HPDE6-E6E7 (cell line): ENCODE measurements around the gene TMCC1.

Experiments used
- DNase-seq: peaks from one replicate; pipeline ENCODE4 v3.0.0; 2011; ENCODE audit warnings: missing footprints; ENCODE audit errors: extremely low spot score

Gene TMCC1

GRCh38 chr3:129623447-129624118 is 269.9 kb downstream of the TMCC1 start:
- DNase-seq: no peak

GRCh38 chr3:129622933-129623332 is 270.6 kb downstream of the TMCC1 start:
- no peak for DNase-seq

DNA sequence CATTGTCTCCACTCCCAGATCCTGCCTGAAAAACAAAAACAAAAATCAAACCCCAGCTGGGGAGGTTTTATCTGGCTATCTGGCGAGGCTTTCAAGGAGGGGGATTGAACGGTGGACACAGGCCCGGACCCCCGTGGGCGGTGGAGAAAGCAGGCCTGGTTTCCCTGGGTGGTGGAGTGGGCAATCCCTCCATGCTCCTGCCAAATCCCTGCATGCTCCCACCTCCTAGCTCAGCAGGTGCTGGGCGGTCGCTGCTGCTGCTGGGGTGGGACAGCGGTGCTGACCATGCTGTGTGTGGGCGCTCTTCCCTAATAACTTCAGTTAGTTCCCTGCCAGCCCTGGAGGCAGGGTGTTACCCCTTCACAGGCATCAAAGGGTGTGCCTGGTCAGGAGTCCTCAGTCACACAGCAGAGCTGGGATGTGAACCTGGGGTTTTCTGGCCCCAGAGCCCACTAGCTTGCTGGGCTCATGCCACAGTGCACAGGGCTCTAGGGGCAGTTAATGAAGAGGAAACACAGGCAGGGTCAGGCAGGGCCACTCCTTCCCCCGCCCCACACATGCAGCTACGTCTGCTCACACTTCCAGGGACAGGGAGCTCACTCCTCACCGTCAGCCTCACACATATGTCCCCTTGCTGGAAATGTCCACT is 271.2 kb downstream of the TMCC1 start:
- DNase-seq: no peak

- no peak for DNase-seq
Measured at GRCh38 chr3:129621626-129622225, 271.8 kb downstream of the TMCC1 start.

GRCh38 chr3:129620828-129621559 is 272.5 kb downstream of the TMCC1 start:
- DNase-seq: no peak

DNA sequence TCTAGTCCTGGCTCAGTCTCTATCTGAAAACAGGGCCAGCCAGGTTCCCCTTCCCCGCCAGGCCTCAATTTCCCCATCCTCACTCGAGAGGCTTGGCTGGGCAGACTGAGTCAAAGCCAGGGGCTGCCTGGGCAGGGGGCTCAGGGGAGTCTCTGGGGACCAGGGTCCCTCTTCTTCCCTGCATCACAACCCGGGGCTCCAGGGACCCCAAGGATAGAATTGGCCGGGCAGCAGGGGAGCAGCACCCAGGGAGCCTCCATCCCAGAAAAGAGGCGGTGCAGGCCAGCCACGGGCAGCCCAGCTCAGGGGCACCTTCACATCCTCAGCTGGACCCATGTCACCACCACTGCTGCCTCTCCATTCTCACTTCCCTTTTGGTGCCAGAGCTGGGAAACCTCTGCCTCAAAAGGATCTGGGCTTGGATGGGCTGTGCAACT is 273.8 kb downstream of the TMCC1 start:
- no peak for DNase-seq

GRCh38 chr3:129618901-129619671 is 274.4 kb downstream of the TMCC1 start:
- DNase-seq: no peak

DNA sequence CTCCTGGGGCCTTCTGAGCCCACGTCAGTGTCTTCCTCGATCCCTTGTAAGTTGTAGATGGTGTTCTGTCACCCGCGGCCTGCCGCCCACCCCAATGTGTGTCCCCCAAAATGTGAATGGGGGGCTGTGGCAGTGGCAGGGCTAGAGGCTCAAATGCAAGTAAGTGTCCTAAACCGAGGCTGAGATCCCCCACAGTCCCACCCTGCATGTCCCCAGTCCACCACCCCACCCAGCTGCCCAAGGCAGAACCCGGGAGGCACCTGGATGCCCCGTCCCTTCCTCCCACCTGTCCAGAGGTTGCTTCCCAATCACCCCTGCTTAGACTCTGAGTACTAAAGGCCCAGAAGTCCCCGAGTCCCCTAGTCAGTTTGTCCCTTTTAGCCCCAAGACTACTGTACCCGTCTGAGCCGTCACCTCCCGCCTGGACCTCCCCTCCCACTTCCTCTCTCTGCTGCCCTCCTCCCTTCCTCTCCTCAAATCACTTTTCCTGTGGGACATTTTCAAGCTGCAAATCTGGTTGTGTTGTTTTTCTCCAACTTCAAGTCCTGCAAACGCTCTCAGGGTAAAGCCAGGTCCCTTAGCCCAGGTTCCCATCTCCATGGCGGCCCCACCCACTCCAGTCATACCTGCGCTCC is 275.2 kb downstream of the TMCC1 start:
- DNase-seq: no peak

GRCh38 chr3:129617381-129618185 is 275.9 kb downstream of the TMCC1 start:
- no peak for DNase-seq

- no peak for DNase-seq
Measured at GRCh38 chr3:129616713-129617112, 276.8 kb downstream of the TMCC1 start.

DNA sequence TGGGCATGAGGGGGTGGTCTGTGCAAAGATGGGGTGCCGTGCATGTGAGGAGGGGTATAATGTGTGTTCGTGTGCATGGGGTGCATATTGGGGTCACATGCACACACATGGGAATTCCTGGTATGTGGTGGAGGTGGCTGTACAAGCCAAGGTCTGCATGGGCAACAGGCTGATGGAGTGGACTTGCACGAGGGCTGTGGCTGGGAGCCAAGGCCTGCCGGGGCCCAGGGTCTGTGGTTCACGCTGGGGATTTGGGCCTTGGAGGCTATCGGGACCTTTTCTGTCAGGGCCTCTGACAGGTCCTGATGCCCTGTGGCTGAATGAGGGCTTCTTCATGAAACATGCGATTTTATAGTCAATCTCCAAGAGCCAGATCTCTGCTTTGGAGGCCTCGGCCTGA is 277.2 kb downstream of the TMCC1 start:
- no peak for DNase-seq

- DNase-seq: no peak
Measured at GRCh38 chr3:129615751-129616281, 277.7 kb downstream of the TMCC1 start.

DNA sequence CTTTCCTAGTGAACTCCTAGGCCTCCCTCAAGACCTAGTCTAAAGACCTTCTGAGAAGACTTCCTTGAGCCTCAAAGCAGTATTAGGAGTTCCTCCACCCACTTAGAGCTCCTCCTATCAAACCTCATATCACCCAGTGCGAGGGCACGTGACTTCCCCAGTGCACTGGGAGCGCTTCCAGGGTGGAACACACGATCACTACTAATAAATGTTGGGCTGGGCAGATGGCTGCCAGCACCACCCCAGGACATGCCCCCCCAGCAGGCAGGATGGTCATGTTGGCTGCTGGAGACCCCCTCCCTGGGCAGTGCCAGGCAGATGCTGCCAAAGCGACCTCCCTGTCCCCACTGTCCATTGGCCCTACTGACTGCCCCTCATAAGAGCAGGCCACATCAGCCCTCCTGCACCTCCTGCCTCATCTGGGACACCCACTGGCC is 278.6 kb downstream of the TMCC1 start:
- DNase-seq: no peak

GRCh38 chr3:129614435-129614834 is 279.1 kb downstream of the TMCC1 start:
- no peak for DNase-seq

DNA sequence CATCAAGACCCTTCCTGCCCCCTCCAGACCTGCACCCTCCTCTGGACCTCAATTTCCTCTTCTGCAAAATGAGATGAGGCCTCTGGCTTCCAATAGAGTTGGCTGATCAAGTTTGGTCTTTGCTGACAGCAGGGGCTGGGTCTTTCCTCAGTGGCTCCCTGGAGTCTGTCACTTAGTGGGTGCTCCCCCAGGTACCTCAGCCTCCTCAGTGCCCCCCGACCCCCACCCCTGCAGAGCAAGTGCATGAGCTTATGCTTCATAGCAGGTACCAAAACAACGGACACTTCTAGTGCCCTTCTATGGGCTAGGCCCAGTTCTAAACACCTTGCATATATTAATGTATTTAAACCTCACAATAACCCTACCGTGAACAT is 280.2 kb downstream of the TMCC1 start:
- no peak for DNase-seq

GRCh38 chr3:129612534-129613366 is 280.8 kb downstream of the TMCC1 start:
- DNase-seq: no peak

DNA sequence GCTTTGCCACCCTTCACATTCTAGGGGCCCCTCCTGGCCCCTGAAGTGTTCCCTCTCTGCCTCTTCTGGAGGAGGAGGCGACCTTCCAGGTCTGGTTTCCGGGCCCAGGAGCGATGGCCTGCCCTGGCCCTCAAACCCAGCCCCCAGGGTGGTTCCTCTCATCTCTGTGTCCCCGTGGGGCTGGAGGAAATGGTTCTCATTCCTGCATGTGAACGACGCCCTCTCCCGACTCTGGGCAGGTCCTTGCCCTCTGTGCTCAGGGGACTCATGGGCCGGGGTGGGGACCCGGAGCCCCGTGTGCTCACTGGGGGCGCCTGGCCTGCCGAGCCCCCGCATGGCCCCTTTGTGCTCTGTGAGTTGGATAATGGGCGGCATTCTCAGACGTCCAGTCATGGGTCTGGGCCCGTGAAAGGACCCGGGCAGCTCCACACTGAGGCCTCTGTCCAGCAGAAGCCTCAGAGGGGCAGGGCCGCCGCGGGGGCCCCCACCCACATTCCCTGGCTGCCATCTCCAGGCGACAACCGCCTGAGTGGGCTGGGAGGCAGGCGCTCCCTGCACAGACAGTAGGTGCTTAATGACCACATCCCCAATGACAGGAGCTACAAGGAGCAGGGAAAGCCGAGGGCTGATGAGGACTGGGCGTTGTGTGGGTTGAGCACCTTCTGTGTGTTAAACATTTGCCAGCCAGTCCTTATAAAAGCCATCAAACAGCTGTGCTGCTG is 281.5 kb downstream of the TMCC1 start:
- no peak for DNase-seq

DNA sequence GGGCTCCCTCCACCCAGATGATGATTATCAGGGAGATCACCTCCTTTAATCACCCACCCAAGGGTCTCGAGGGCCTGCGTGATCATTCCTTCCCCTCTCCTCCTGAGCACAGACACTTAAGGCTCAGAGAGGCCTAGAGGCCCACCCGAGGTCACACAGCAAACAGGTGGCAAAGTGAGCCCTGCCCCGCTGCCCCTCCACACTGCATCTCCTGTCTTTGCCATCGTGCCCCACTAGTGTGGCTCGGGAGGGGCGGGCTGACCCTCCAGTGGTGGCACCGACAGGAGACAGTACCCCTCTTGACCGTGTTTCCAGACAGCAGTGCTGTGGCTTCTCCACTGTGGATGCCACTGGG is 282.1 kb downstream of the TMCC1 start:
- no peak for DNase-seq
